Endothelial cell of umbilical vein (primary cell): ENCODE data around the gene SHROOM4. TPM values are rescaled to one million over a fixed set of nuclear protein-coding genes. Genes with fewer than 3 reads are reported as not detected.

Source experiments
- BruUV-seq: library from RNA; stranded (reverse); fragments of 400-500 nt; replicated peaks from 2 replicates; lab custom pipeline; 2021; lab: Mats Ljungman, UMichigan
- CTCF ChIA-PET: fragments of 300-600, 350-600 bp; sonication (Branson Sonifier 250); formaldehyde crosslinking; loops from one replicate; lab custom pipeline; 2021; ENCODE audit warnings: antibody characterized with exemption, inconsistent platforms; lab: Charles Lee
- POLR2A ChIA-PET: fragments of 300-600, 350-600 bp; sonication (Branson Sonifier 250); formaldehyde crosslinking; loops from one replicate; lab custom pipeline; 2021; ENCODE audit warnings: antibody characterized with exemption, inconsistent platforms; lab: Charles Lee
- DNase-seq: peaks from one replicate; pipeline ENCODE4 v3.0.0-alpha.2; 2011; ENCODE audit warnings: low read depth, low spot score
- FAIRE-seq: peaks from 2 replicates; lab custom pipeline; 2011; peaks lifted over from hg19 to GRCh38; lab: Jason Lieb, UNC
- H2AFZ ChIP-seq: 2 replicates; pipeline ENCODE4 v1.6.0; 2012; ENCODE audit warnings: low read depth, low read length, control low read depth, inconsistent platforms
- H3K27ac ChIP-seq: 2 replicates; pipeline ENCODE4 v1.5.1; 2011; ENCODE audit warnings: low read depth, mild to moderate bottlenecking, control low read depth, low read length, moderate library complexity; ENCODE audit not compliant: insufficient read depth
- H3K27me3 ChIP-seq, 2 experiments: 2 replicates each; pipeline versions ENCODE4 v1.6.0 to v1.6.1; 2011; ENCODE audit warnings: low read length in 2 of 2, mixed read lengths in 1 of 2; ENCODE audit not compliant: control insufficient read depth in 2 of 2, insufficient read depth in 2 of 2
- H3K36me3 ChIP-seq, 2 experiments: 2 replicates in 1 of 2; 3 replicates in 1 of 2; pipeline ENCODE4 v1.5.1; 2011; ENCODE audit warnings: low read length in 2 of 2, mild to moderate bottlenecking in 1 of 2, moderate library complexity in 1 of 2; ENCODE audit not compliant: control insufficient read depth in 2 of 2, insufficient read depth in 2 of 2; ENCODE audit errors: extremely low read depth in 1 of 2
- H3K4me1 ChIP-seq: 3 replicates; pipeline ENCODE4 v1.5.1; 2011; ENCODE audit warnings: mild to moderate bottlenecking, low read length; ENCODE audit not compliant: control insufficient read depth, insufficient read depth; ENCODE audit errors: extremely low read depth
- H3K4me2 ChIP-seq: 2 replicates; pipeline ENCODE4 v1.6.1; 2011; ENCODE audit warnings: low read length, control low read depth, mixed read lengths; ENCODE audit not compliant: insufficient read depth
- H3K4me3 ChIP-seq, 3 experiments: fragments of 200-600 bp in 1 of 3; sonication (generic), shearing (Covaris generic) in 1 of 3; replicated peaks in 1 of 3; 2 replicates each; pipeline ENCODE4 v1.5.1; 2011 to 2016; ENCODE audit warnings: control low read depth in 3 of 3, low read length in 3 of 3, mild to moderate bottlenecking in 2 of 3, inconsistent platforms in 1 of 3, low read depth in 1 of 3, moderate library complexity in 1 of 3; ENCODE audit not compliant: insufficient read depth in 1 of 3
- H3K79me2 ChIP-seq: 2 replicates; pipeline ENCODE4 v1.6.0; 2012; ENCODE audit warnings: low read length, inconsistent platforms; ENCODE audit not compliant: control insufficient read depth, insufficient read depth
- H3K9ac ChIP-seq: replicated peaks from 2 replicates; pipeline ENCODE3; 2011; ENCODE audit warnings: low read length, control low read depth; ENCODE audit not compliant: insufficient read depth; ENCODE audit errors: extremely low read depth
- H3K9me1 ChIP-seq: replicated peaks from 3 replicates; pipeline ENCODE4 v1.6.0; 2011; ENCODE audit warnings: mild to moderate bottlenecking, low read length; ENCODE audit not compliant: control insufficient read depth, insufficient read depth; ENCODE audit errors: extremely low read depth
- H3K9me3 ChIP-seq: replicated peaks from 2 replicates; pipeline ENCODE4 v1.5.1; 2012; ENCODE audit warnings: low read length, inconsistent platforms; ENCODE audit not compliant: control insufficient read depth, insufficient read depth
- H4K20me1 ChIP-seq: replicated peaks from 2 replicates; pipeline ENCODE3; 2011; ENCODE audit warnings: mild to moderate bottlenecking, low read length; ENCODE audit not compliant: control insufficient read depth, insufficient read depth; ENCODE audit errors: extremely low read depth
- CTCF ChIP-seq, 2 donors: IDR thresholded peaks; 1 replicate in 1 of 2; 2 replicates in 1 of 2; pipeline ENCODE4 v1.5.1; 2011; ENCODE audit warnings: low read length in 2 of 2, mild to moderate bottlenecking in 2 of 2, moderate library complexity in 2 of 2, control low read depth in 1 of 2, inconsistent platforms in 1 of 2, low read depth in 1 of 2; ENCODE audit not compliant: insufficient read depth in 1 of 2; ENCODE audit errors: extremely low read depth in 1 of 2
- EZH2 ChIP-seq: IDR thresholded peaks from 2 replicates; pipeline ENCODE4 v1.6.1; 2012; ENCODE audit warnings: borderline replicate concordance, low read depth, mild to moderate bottlenecking, moderate library complexity, low read length, inconsistent platforms; ENCODE audit not compliant: severe bottlenecking
- FOS ChIP-seq: IDR thresholded peaks from 2 replicates; pipeline ENCODE4 v1.6.1; 2011; ENCODE audit warnings: mild to moderate bottlenecking, low read length, moderate library complexity, borderline replicate concordance; ENCODE audit not compliant: insufficient read depth
- GATA2 ChIP-seq: IDR thresholded peaks from 2 replicates; pipeline ENCODE4 v1.7.0; 2011; ENCODE audit warnings: low read depth, mild to moderate bottlenecking, moderate library complexity, mixed read lengths, low read length; ENCODE audit not compliant: insufficient read length, insufficient read depth
- JUN ChIP-seq: IDR thresholded peaks from 2 replicates; pipeline ENCODE4 v1.6.1; 2011; ENCODE audit warnings: borderline replicate concordance, low read depth; ENCODE audit not compliant: insufficient read length, insufficient read depth
- MAX ChIP-seq: IDR thresholded peaks from 2 replicates; pipeline ENCODE4 v1.6.1; 2011; ENCODE audit not compliant: insufficient read depth, insufficient read length
- MYC ChIP-seq: IDR thresholded peaks from one replicate; pipeline ENCODE4 v1.6.1; 2011; ENCODE audit warnings: mild to moderate bottlenecking, low read depth, low read length
- POLR2A ChIP-seq: IDR thresholded peaks from 2 replicates; pipeline ENCODE4 v1.6.1; 2012; ENCODE audit warnings: low read depth, mild to moderate bottlenecking, control low read depth, low read length
- POLR2AphosphoS5 ChIP-seq: IDR thresholded peaks from 2 replicates; pipeline ENCODE4 v1.6.1; 2012; ENCODE audit warnings: low read depth, mild to moderate bottlenecking, control low read depth, low read length, moderate library complexity; ENCODE audit not compliant: insufficient read depth
- dilution Hi-C: fragments of 300-500 bp; cut with MboI; formaldehyde crosslinking; loops from one replicate; pipeline ENCODE4 v1.15.0; 2019; ENCODE audit warnings: low sequenced_read_pairs; ENCODE audit not compliant: extremely low pct_ligation_motif_present
- intact Hi-C: fragments of 100-400 bp; cut with micrococcal nuclease; formaldehyde crosslinking; loops from one replicate; pipeline ENCODE4 v1.10.0; 2022
- polyA plus RNA-seq, 4 experiments: library from polyadenylated mRNA; depleted of rRNA in 3 of 4; stranded (reverse) in 3 of 4; unstranded in 1 of 4; fragments of >200 nt; gene quantifications; 2 replicates each; pipeline versions ENCODE4 v1.2.1 to v1.2.3, GENCODE V29; 2011 to 2012; ENCODE audit warnings: missing spikeins in 1 of 4
- total RNA-seq: library from RNA; stranded (reverse); gene quantifications from 2 replicates; pipeline ENCODE4 v1.2.3, GENCODE V29; 2021

SHROOM4 gene
- total and polyA plus RNA-seq, 2 donors (not counting 3 experiments of a cell fraction or from before 2014, with no cell fraction given) = 29.7 to 57.5 TPM

GRCh38 chrX:50638123-50638522 lies 175.9 kb downstream of the SHROOM4 start:
- H3K9me1 ChIP-seq = no peaks in the 10 kb centered on the region
- POLR2A ChIA-PET = no interaction called here
- H2AFZ ChIP-seq = no peak overlapping the region
- no TSS peak for BruUV-seq
- dilution Hi-C loops (no loop called here), intact Hi-C loops (no loop called here)
- H3K27ac ChIP-seq = no peak overlapping the region
- peaks cover 48% of the 10 kb centered on the region for H3K4me1 ChIP-seq
- H3K4me2 ChIP-seq = peak overlapping the region; percentile 87
- CTCF ChIA-PET = interaction anchor here (0.8 to 1.0 kb wide), 3 partner anchors 16 to 50 kb away, joined by 3 to 6 read pairs (median 3); no protein-coding TSS in a partner anchor
- no peaks in the 10 kb centered on the region for H3K27me3 ChIP-seq
- H3K79me2 ChIP-seq = peaks cover 95% of the 10 kb centered on the region
- no peak overlapping the region for H3K9ac ChIP-seq
- TF ChIP-seq FOS (no peak), POLR2A (peak; percentile 48), POLR2AphosphoS5 (peak; percentile 36)
- no peaks in the 10 kb centered on the region for H3K9me3 ChIP-seq
- H3K36me3 ChIP-seq = peaks cover 9 to 26% of the 10 kb centered on the region in 2 experiments
- DNase-seq (peak; percentile 50), FAIRE-seq (peak; percentile 94)
- H3K4me3 ChIP-seq = peak overlapping the region in 1 of 3 experiments; percentile 17
- no peaks in the 10 kb centered on the region for H4K20me1 ChIP-seq

- intact Hi-C loops (no loop called here), dilution Hi-C loops (no loop called here)
- Histone ChIP-seq H3K4me1 (peaks cover 54% of the 10 kb centered on the region), H3K4me2 (no peak overlapping the region), H3K36me3 (peaks cover 9 to 26% of the 10 kb centered on the region in 2 experiments), H3K27ac (no peak overlapping the region), H3K9me3 (no peaks in the 10 kb centered on the region), H3K27me3 (no peaks in the 10 kb centered on the region), H3K9ac (no peak overlapping the region), H3K79me2 (peaks cover 90% of the 10 kb centered on the region), H2AFZ (no peak overlapping the region), H4K20me1 (no peaks in the 10 kb centered on the region), H3K9me1 (no peaks in the 10 kb centered on the region), H3K4me3 (no peak overlapping the region)
- no peak for DNase-seq
- no peak for TF ChIP-seq JUN
- TF ChIP-seq POLR2A = no peak
- TF ChIP-seq CTCF (IDR thresholded peaks at IDR 0.05; ENCODE audit: extremely low read depth in 1 of 2, insufficient read depth in 1 of 2, low read depth in 1 of 2, low read length in 2 of 2) = no peak
- TF ChIP-seq FOS = no peak
- TF ChIP-seq MAX = no peak
- no peak for TF ChIP-seq POLR2AphosphoS5
- TF ChIP-seq EZH2 = no peak
- TF ChIP-seq MYC = no peak
- TF ChIP-seq GATA2 = no peak
- ChIA-PET POLR2A (no interaction called here), CTCF (no interaction called here)
- peak; percentile 15 for FAIRE-seq
- no TSS peak for BruUV-seq
Observed at GRCh38 chrX:50635817-50636365, 178.1 kb downstream of the SHROOM4 start.
